ENCODE results near the gene NDUFV2. TPM values are rescaled to one million over a fixed set of nuclear protein-coding genes. Genes with fewer than 3 reads are reported as not detected.

NDUFV2 gene
- total and polyA plus RNA-seq, 2 of the 8 experiments (the other 6 are each of a cell fraction or from before 2014, with no cell fraction given): 90.8 to 191 TPM

- ChIA-PET POLR2A (ENCODE audit: partially characterized antibody) (no interaction called here), CTCF (ENCODE audit: partially characterized antibody) (no interaction called here)
- no peak overlapping the region for H2BK12ac ChIP-seq (ENCODE audit: low read depth, low read length)
Measured at GRCh38 chr18:9096007-9096371, 6.5 kb upstream of the NDUFV2 start.

More at GRCh38 chr18:9096007-9096371, 6.5 kb upstream of the NDUFV2 start:
- no peak overlapping the region for H3K4me3 ChIP-seq (ENCODE audit: extremely low read depth in 1 of 4, insufficient read depth in 2 of 4, low read depth in 3 of 4, low read length in 4 of 4)
- no peak overlapping the region for H2BK15ac ChIP-seq (ENCODE audit: low read length)
- TF ChIP-seq SP4 (IDR thresholded peaks at IDR 0.05; ENCODE audit: low read length) (no peak), TBP (IDR thresholded peaks at IDR 0.05; ENCODE audit: low read depth, low read length) (no peak), POLR2AphosphoS5 (IDR thresholded peaks at IDR 0.05; ENCODE audit: low read depth, low read length) (no peak), ATF2 (IDR thresholded peaks at IDR 0.05; ENCODE audit: low read length) (no peak)
- peaks cover 0 to 15% (median 7%) of the 10 kb centered on the region in 4 experiments; a peak in 3 of 7 replicates for H3K4me1 ChIP-seq (replicated peaks in 1 of 4; ENCODE audit: control insufficient read depth in 3 of 4, insufficient read depth in 4 of 4, low read length in 3 of 4)
- H3K4ac ChIP-seq (replicated peaks; ENCODE audit: insufficient read length, low read depth, low read length): no peak overlapping the region
- H3K27me3 ChIP-seq (replicated peaks in 1 of 4; ENCODE audit: control insufficient read depth in 3 of 4, extremely low read depth in 1 of 4, insufficient read depth in 3 of 4, low read length in 3 of 4): no peaks in the 10 kb centered on the region
- DNase-seq (ENCODE audit: low read depth in 1 of 2, low spot score in 2 of 2) (no peak), FAIRE-seq (no peak)
- H2BK5ac ChIP-seq (ENCODE audit: low read depth, low read length): no peak overlapping the region
- no peak overlapping the region for H3K18ac ChIP-seq (ENCODE audit: extremely low read depth, low read length)
- H3K4me2 ChIP-seq (ENCODE audit: insufficient read depth in 1 of 2, low read depth in 2 of 2, low read length in 2 of 2): no peak overlapping the region
- no peak overlapping the region for H3K27ac ChIP-seq (ENCODE audit: low read depth, low read length)
- no peaks in the 10 kb centered on the region for H3K9me3 ChIP-seq (ENCODE audit: insufficient read depth in 2 of 2, low read depth in 1 of 2, low read length in 1 of 2)
- H3K14ac ChIP-seq (ENCODE audit: insufficient read length): no peak overlapping the region
- H2BK20ac ChIP-seq (ENCODE audit: low read length): no peak overlapping the region
- H3K36me3 ChIP-seq (ENCODE audit: control insufficient read depth in 2 of 4, insufficient read depth in 4 of 4, low read length in 3 of 4): no peaks in the 10 kb centered on the region
- no peaks in the 10 kb centered on the region for H3K79me1 ChIP-seq (ENCODE audit: low read depth, low read length)
- H4K91ac ChIP-seq (replicated peaks; ENCODE audit: insufficient read length, low read length): no peak overlapping the region
- H2AFZ ChIP-seq (ENCODE audit: low read length): no peak overlapping the region
- no peak overlapping the region for H3K56ac ChIP-seq (replicated peaks; ENCODE audit: insufficient read length, low read depth, low read length)
- H4K5ac ChIP-seq (ENCODE audit: insufficient read length, low read depth, low read length): no peak overlapping the region
- no peaks in the 10 kb centered on the region for H4K20me1 ChIP-seq (replicated peaks in 1 of 2; ENCODE audit: control insufficient read depth in 1 of 2, insufficient read depth in 2 of 2, low read length in 2 of 2)
- no peak overlapping the region for H3K23ac ChIP-seq (ENCODE audit: insufficient read length)
- H3K9ac ChIP-seq (replicated peaks in 1 of 4; ENCODE audit: extremely low read depth in 1 of 4, low read depth in 3 of 4, low read length in 3 of 4): no peak overlapping the region
- H3K79me2 ChIP-seq (ENCODE audit: control insufficient read depth in 1 of 2, insufficient read depth in 2 of 2, low read length in 2 of 2): no peaks in the 10 kb centered on the region
- WGBS, 2 experiments (ENCODE audit: extremely low coverage in 1 of 2, insufficient coverage in 1 of 2, insufficient read length in 1 of 2, insufficient replicate concordance in 2 of 2, low coverage in 1 of 2, low lambda C conversion rate in 2 of 2, missing lambda C conversion rate in 1 of 2): 89% methylated on average over 3 of the region's 3 CpGs; no CpG with 5 or more reads in 1 of the 2 experiments
- H2BK120ac ChIP-seq (replicated peaks; ENCODE audit: low read depth, low read length): no peak overlapping the region
- no peak overlapping the region for H2AK5ac ChIP-seq (ENCODE audit: low read depth, low read length)
- H4K8ac ChIP-seq (ENCODE audit: extremely low read depth, insufficient read depth, low read length): no peak overlapping the region
- H3K23me2 ChIP-seq (ENCODE audit: low read depth, low read length): no peaks in the 10 kb centered on the region
